ENCODE results near the gene TGFA.

Gene TGFA

DNA sequence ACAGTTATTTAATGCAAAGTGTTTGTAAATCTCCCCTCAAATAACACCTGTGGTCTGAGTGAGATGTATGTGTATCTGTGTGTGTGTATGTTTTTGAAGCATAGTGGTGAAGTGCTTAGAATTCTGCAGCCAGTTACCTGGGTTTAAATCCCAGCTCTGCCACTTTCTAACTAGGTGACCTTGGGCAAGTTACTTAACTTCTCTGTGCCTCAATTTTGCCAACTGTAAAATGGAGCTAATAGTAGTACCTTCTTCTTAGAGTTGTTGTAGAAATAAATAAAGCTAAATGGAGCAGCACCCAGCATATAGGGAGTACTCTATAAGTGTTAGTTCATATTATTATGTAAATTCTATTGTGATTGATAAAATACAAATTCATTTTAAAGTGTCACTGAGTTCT lies 48.9 kb downstream of the TGFA start:
- Histone ChIP-seq H3K27ac (ENCODE audit: low read depth, low read length) (no peak overlapping the region), H3K4me2 (ENCODE audit: low read length) (no peak overlapping the region), H3K4me1 (ENCODE audit: control insufficient read depth, low read length) (no peaks in the 10 kb centered on the region), H3K9me2 (replicated peaks; ENCODE audit: control insufficient read depth, low read length) (no peaks in the 10 kb centered on the region), H4K20me1 (ENCODE audit: control insufficient read depth, insufficient read depth, low read depth, low read length) (no peaks in the 10 kb centered on the region), H3K9me3 (ENCODE audit: control insufficient read depth, insufficient read depth, low read length) (no peaks in the 10 kb centered on the region), H3K79me2 (ENCODE audit: control insufficient read depth, low read length) (no peaks in the 10 kb centered on the region), H3K27me3 (ENCODE audit: control insufficient read depth, low read length) (0 out of 2 replicates have a peak, but pooled peaks cover 3% of the 10 kb centered on the region), H3K4me3 (ENCODE audit: low read length) (no peak overlapping the region), H3K36me3 (ENCODE audit: control insufficient read depth, low read length) (no peaks in the 10 kb centered on the region), H3F3A (ENCODE audit: control insufficient read depth, insufficient read depth) (no peaks in the 10 kb centered on the region)
- TF ChIP-seq EZH2phosphoT487 (IDR thresholded peaks at IDR 0.05; ENCODE audit: borderline replicate concordance, low read length) (no peak), CTCF (IDR thresholded peaks at IDR 0.05; ENCODE audit: low read depth, low read length, poor library complexity, severe bottlenecking) (no peak)

DNA sequence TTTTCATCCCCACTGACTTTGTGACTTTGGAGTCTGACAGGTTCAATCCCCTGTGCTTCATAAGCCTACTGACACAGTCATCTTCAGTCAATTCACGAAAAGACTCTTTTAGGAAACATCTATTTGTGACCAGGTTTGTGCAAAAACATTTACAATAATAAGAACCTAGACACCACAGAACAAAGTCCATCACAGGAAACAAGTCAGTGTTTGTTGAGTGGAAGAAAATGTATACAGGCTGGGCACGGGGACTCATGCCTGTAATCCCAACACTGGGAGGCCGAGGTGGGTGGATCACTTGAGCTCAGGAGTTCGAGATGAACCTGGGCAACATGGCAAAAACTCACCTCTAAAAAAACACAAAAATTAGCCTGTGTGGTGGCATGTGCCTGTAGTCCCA lies 49.7 kb downstream of the TGFA start:
- H3K4me3 ChIP-seq (ENCODE audit: low read length) = no peak overlapping the region
- TF ChIP-seq CTCF (IDR thresholded peaks at IDR 0.05; ENCODE audit: low read depth, low read length, poor library complexity, severe bottlenecking) (no peak), EZH2phosphoT487 (IDR thresholded peaks at IDR 0.05; ENCODE audit: borderline replicate concordance, low read length) (no peak)

GRCh38 chr2:70501728-70502127 lies 51.9 kb downstream of the TGFA start:
- 0 out of 2 replicates have a peak, but pooled peaks cover 3% of the 10 kb centered on the region for H3K27me3 ChIP-seq (ENCODE audit: control insufficient read depth, low read length)

More for the DNA sequence above, 49.7 kb downstream of the TGFA start:
- H3K9me2 ChIP-seq (replicated peaks; ENCODE audit: control insufficient read depth, low read length) = no peaks in the 10 kb centered on the region
- no peak overlapping the region for H3K4me2 ChIP-seq (ENCODE audit: low read length)
- 0 out of 2 replicates have a peak, but pooled peaks cover 3% of the 10 kb centered on the region for H3K27me3 ChIP-seq (ENCODE audit: control insufficient read depth, low read length)
- no peaks in the 10 kb centered on the region for H3K36me3 ChIP-seq (ENCODE audit: control insufficient read depth, low read length)
- no peaks in the 10 kb centered on the region for H3F3A ChIP-seq (ENCODE audit: control insufficient read depth, insufficient read depth)
- H3K79me2 ChIP-seq (ENCODE audit: control insufficient read depth, low read length) = no peaks in the 10 kb centered on the region
- no peak overlapping the region for H3K27ac ChIP-seq (ENCODE audit: low read depth, low read length)
- no peaks in the 10 kb centered on the region for H3K4me1 ChIP-seq (ENCODE audit: control insufficient read depth, low read length)
- no peaks in the 10 kb centered on the region for H4K20me1 ChIP-seq (ENCODE audit: control insufficient read depth, insufficient read depth, low read depth, low read length)
- no peaks in the 10 kb centered on the region for H3K9me3 ChIP-seq (ENCODE audit: control insufficient read depth, insufficient read depth, low read length)

More at GRCh38 chr2:70501728-70502127, 51.9 kb downstream of the TGFA start:
- H3K79me2 ChIP-seq (ENCODE audit: control insufficient read depth, low read length) = no peaks in the 10 kb centered on the region
- H3K4me2 ChIP-seq (ENCODE audit: low read length) = no peak overlapping the region
- no peaks in the 10 kb centered on the region for H3F3A ChIP-seq (ENCODE audit: control insufficient read depth, insufficient read depth)
- H3K27ac ChIP-seq (ENCODE audit: low read depth, low read length) = no peak overlapping the region
- TF ChIP-seq EZH2phosphoT487 (IDR thresholded peaks at IDR 0.05; ENCODE audit: borderline replicate concordance, low read length) (no peak), CTCF (IDR thresholded peaks at IDR 0.05; ENCODE audit: low read depth, low read length, poor library complexity, severe bottlenecking) (no peak)
- H4K20me1 ChIP-seq (ENCODE audit: control insufficient read depth, insufficient read depth, low read depth, low read length) = no peaks in the 10 kb centered on the region
- no peaks in the 10 kb centered on the region for H3K4me1 ChIP-seq (ENCODE audit: control insufficient read depth, low read length)
- no peak overlapping the region for H3K4me3 ChIP-seq (ENCODE audit: low read length)
- no peaks in the 10 kb centered on the region for H3K9me2 ChIP-seq (replicated peaks; ENCODE audit: control insufficient read depth, low read length)
- no peaks in the 10 kb centered on the region for H3K36me3 ChIP-seq (ENCODE audit: control insufficient read depth, low read length)
- H3K9me3 ChIP-seq (ENCODE audit: control insufficient read depth, insufficient read depth, low read length) = no peaks in the 10 kb centered on the region
